NB4 (cell line): Measurements from ENCODE around the gene ADK.

Experiments
- CTCF ChIP-seq: IDR thresholded peaks from one replicate; pipeline ENCODE4 v1.5.1; 2012; ENCODE audit warnings: low read depth, low read length
- MAX ChIP-seq: IDR thresholded peaks from 2 replicates; pipeline ENCODE4 v1.6.1; 2011; ENCODE audit warnings: low read depth, low read length
- MYC ChIP-seq: IDR thresholded peaks from 2 replicates; pipeline ENCODE4 v1.6.1; 2011; ENCODE audit warnings: low read depth, low read length
- POLR2A ChIP-seq: IDR thresholded peaks from 2 replicates; pipeline ENCODE4 v1.6.1; 2011; ENCODE audit warnings: mild to moderate bottlenecking; ENCODE audit not compliant: insufficient read length; ENCODE audit errors: extremely low read depth

- TF ChIP-seq CTCF (no peak), MAX (no peak), POLR2A (no peak), MYC (no peak)
These were observed 390.4 kb downstream of the ADK start for GRCh38 chr10:74541375-74541774.
